WTC11 (cell line): ENCODE measurements around the gene ANO4.

Experiments used
- IRF2 ChIP-seq: sonication (generic); formaldehyde crosslinking; IDR thresholded peaks from 2 replicates; pipeline ENCODE4 v1.8.0; 2022; ENCODE audit warnings: low read depth, missing genetic modification reagents, borderline replicate concordance
- NR2C2 ChIP-seq: sonication (generic); formaldehyde crosslinking; IDR thresholded peaks from 2 replicates; pipeline ENCODE4 v1.8.0; 2022; ENCODE audit warnings: mild to moderate bottlenecking, missing genetic modification reagents
- STAT6 ChIP-seq: sonication (generic); formaldehyde crosslinking; conservative IDR thresholded peaks from 2 replicates; pipeline ENCODE4 v1.8.1; 2023; ENCODE audit warnings: mild to moderate bottlenecking, low read depth, missing genetic modification reagents, moderate library complexity
- USF2 ChIP-seq: sonication (generic); formaldehyde crosslinking; IDR thresholded peaks from 2 replicates; pipeline ENCODE4 v1.8.1; 2023; ENCODE audit warnings: mild to moderate bottlenecking, missing genetic modification reagents, moderate library complexity
- ZNF512 ChIP-seq: sonication (generic); formaldehyde crosslinking; IDR thresholded peaks from 2 replicates; pipeline ENCODE4 v1.8.1; 2022; ENCODE audit warnings: missing genetic modification reagents, borderline replicate concordance
- TF ChIP-seq, protein P1 (sequence below): fragments of 200-600 bp; IDR thresholded peaks from 2 replicates; pipeline ENCODE4 v1.8.0; 2022; ENCODE audit warnings: antibody characterized with exemption
- TF ChIP-seq, protein P2 (sequence below): sonication (generic); formaldehyde crosslinking; conservative IDR thresholded peaks from 2 replicates; pipeline ENCODE4 v1.8.1; 2022; ENCODE audit warnings: mild to moderate bottlenecking, missing genetic modification reagents

- TF ChIP-seq, protein P1, sequence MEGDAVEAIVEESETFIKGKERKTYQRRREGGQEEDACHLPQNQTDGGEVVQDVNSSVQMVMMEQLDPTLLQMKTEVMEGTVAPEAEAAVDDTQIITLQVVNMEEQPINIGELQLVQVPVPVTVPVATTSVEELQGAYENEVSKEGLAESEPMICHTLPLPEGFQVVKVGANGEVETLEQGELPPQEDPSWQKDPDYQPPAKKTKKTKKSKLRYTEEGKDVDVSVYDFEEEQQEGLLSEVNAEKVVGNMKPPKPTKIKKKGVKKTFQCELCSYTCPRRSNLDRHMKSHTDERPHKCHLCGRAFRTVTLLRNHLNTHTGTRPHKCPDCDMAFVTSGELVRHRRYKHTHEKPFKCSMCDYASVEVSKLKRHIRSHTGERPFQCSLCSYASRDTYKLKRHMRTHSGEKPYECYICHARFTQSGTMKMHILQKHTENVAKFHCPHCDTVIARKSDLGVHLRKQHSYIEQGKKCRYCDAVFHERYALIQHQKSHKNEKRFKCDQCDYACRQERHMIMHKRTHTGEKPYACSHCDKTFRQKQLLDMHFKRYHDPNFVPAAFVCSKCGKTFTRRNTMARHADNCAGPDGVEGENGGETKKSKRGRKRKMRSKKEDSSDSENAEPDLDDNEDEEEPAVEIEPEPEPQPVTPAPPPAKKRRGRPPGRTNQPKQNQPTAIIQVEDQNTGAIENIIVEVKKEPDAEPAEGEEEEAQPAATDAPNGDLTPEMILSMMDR, result no peak
- TF ChIP-seq, protein P2, sequence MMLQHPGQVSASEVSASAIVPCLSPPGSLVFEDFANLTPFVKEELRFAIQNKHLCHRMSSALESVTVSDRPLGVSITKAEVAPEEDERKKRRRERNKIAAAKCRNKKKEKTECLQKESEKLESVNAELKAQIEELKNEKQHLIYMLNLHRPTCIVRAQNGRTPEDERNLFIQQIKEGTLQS (CRISPR knock-in tag), result no peak
- TF ChIP-seq ZNF512 (no peak), STAT6 (CRISPR knock-in tag) (no peak), USF2 (CRISPR knock-in tag) (no peak), NR2C2 (CRISPR knock-in tag) (no peak), IRF2 (no peak)
Measured at GRCh38 chr12:100895192-100895591, 100.6 kb downstream of the ANO4 start.
